CD4-positive, alpha-beta memory T cell (primary cell): ENCODE results near the gene TSGA10. TPM values are rescaled to one million over a fixed set of nuclear protein-coding genes. Genes with fewer than 3 reads are reported as not detected.
A peak's percentile ranks its signal among the peaks of the same experiment; 100 is the strongest.

Experiments used
- CTCF ChIA-PET: fragments of 350-600 bp; sonication (Branson Sonifier 250); formaldehyde crosslinking; loops from one replicate; lab custom pipeline; 2021; ENCODE audit warnings: inconsistent platforms; ENCODE audit not compliant: partially characterized antibody; lab: Charles Lee
- POLR2A ChIA-PET: fragments of 350-600 bp; sonication (Branson Sonifier 250); formaldehyde crosslinking; loops from one replicate; lab custom pipeline; 2021; ENCODE audit not compliant: partially characterized antibody; lab: Charles Lee
- DNase-seq, 5 donors: peaks; one replicate each; pipeline versions ENCODE4 v3.0.0 to v3.0.0-alpha.2; 2020 to 2022; ENCODE audit warnings: mixed read lengths in 1 of 5
- H3K27ac ChIP-seq: one replicate; pipeline ENCODE4 v1.7.0; 2013; ENCODE audit warnings: low read depth, low read length
- H3K27me3 ChIP-seq: 2 replicates; pipeline ENCODE4 v1.7.0; 2013; ENCODE audit warnings: mild to moderate bottlenecking, low read length, moderate library complexity; ENCODE audit not compliant: insufficient read depth
- H3K36me3 ChIP-seq: 2 replicates; pipeline ENCODE4 v1.7.0; 2013; ENCODE audit warnings: mild to moderate bottlenecking, low read length, moderate library complexity; ENCODE audit not compliant: insufficient read depth
- H3K4me1 ChIP-seq: 2 replicates; pipeline ENCODE4 v1.7.0; 2013; ENCODE audit warnings: mild to moderate bottlenecking, low read length, moderate library complexity; ENCODE audit not compliant: insufficient read depth
- H3K4me3 ChIP-seq, 2 donors: one replicate each; pipeline ENCODE4 v1.7.0; 2013; ENCODE audit warnings: low read length in 2 of 2, mild to moderate bottlenecking in 1 of 2
- H3K9me3 ChIP-seq, 2 donors: one replicate each; pipeline ENCODE4 v1.7.0; 2013; ENCODE audit warnings: low read length in 2 of 2, control low read depth in 1 of 2; ENCODE audit not compliant: control insufficient read depth in 1 of 2
- H3K27ac Mint-ChIP-seq, 7 donors: one replicate each; pipeline ENCODE4 v1.8.0; 2020 to 2021; ENCODE audit warnings: mixed read lengths in 7 of 7, mild to moderate bottlenecking in 6 of 7, inconsistent platforms in 3 of 7, moderate library complexity in 3 of 7
- H3K27me3 Mint-ChIP-seq, 2 donors: one replicate each; pipeline ENCODE4 v1.8.0; 2020 to 2021; ENCODE audit warnings: mixed read lengths in 2 of 2
- H3K36me3 Mint-ChIP-seq, 2 donors: one replicate each; pipeline ENCODE4 v1.8.0; 2020 to 2021; ENCODE audit warnings: mixed read lengths in 2 of 2, inconsistent platforms in 1 of 2, mild to moderate bottlenecking in 1 of 2
- H3K4me1 Mint-ChIP-seq, 4 donors: one replicate each; pipeline ENCODE4 v1.8.0; 2020 to 2021; ENCODE audit warnings: mixed read lengths in 4 of 4, mild to moderate bottlenecking in 1 of 4
- H3K4me3 Mint-ChIP-seq, 8 donors: one replicate each; pipeline ENCODE4 v1.8.0; 2020 to 2021; ENCODE audit warnings: mixed read lengths in 8 of 8, mild to moderate bottlenecking in 7 of 8, moderate library complexity in 6 of 8, inconsistent platforms in 3 of 8
- H3K9me3 Mint-ChIP-seq, 8 donors: one replicate each; pipeline ENCODE4 v1.8.0; 2020 to 2021; ENCODE audit warnings: mixed read lengths in 8 of 8, mild to moderate bottlenecking in 5 of 8, inconsistent platforms in 3 of 8, moderate library complexity in 1 of 8
- intact Hi-C: fragments of 100-400 bp; cut with micrococcal nuclease; formaldehyde crosslinking; loops from one replicate; pipeline ENCODE4 v1.15.1; 2023
- polyA plus RNA-seq, 2 donors: library from polyadenylated mRNA; unstranded; fragments of 300-500 nt; fragmentation: Illumina TruSeq; gene quantifications; one replicate each; pipeline ENCODE4 v1.2.3, GENCODE V29; 2021
- total RNA-seq, 2 experiments: library from RNA; stranded (reverse); gene quantifications; one replicate each; pipeline ENCODE4 v1.2.3, GENCODE V29; 2021

TSGA10 gene
- total and polyA plus RNA-seq, 4 experiments from 2014 or later = 17.0 to 22.6 (median 19.0) TPM

DNA sequence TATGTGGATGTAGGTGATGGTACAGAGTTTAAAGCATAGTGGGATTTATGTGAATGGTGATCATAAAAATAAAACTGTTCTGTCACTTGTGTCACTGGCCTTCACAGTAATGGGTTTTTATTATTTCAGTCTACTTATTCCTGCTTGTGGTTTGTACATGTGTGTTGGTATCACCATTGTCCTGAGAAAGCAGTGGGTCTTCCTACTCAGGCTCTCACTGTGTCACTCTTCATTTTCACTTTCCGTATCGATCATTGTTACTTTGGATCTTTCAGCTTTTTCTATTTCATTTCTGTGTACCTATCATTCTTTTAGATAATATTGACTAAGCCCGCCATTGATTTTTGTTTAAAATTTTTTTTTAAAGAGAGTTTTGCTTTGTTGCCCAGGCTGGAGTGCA lies 33.6 kb upstream of the TSGA10 start:
- no peak overlapping the region for H3K4me3 ChIP-seq
- H3K4me1 ChIP-seq = no peaks in the 10 kb centered on the region
- no peak for DNase-seq
- Mint-ChIP-seq H3K9me3 (no peaks in the 10 kb centered on the region), H3K36me3 (peaks cover 34 to 55% of the 10 kb centered on the region in 2 donors), H3K4me3 (no peak overlapping the region), H3K27ac (peak overlapping the region in 4 of 7 donors; percentile 2 to 48 (median 21)), H3K27me3 (no peaks in the 10 kb centered on the region), H3K4me1 (peaks cover 17 to 33% (median 25%) of the 10 kb centered on the region in 4 donors)
- intact Hi-C loops = no loop called here
- peaks cover 5% of the 10 kb centered on the region for H3K36me3 ChIP-seq
- H3K27me3 ChIP-seq = no peaks in the 10 kb centered on the region
- ChIA-PET CTCF (no interaction called here), POLR2A (no interaction called here)
- no peak overlapping the region for H3K27ac ChIP-seq
- no peaks in the 10 kb centered on the region for H3K9me3 ChIP-seq

DNA sequence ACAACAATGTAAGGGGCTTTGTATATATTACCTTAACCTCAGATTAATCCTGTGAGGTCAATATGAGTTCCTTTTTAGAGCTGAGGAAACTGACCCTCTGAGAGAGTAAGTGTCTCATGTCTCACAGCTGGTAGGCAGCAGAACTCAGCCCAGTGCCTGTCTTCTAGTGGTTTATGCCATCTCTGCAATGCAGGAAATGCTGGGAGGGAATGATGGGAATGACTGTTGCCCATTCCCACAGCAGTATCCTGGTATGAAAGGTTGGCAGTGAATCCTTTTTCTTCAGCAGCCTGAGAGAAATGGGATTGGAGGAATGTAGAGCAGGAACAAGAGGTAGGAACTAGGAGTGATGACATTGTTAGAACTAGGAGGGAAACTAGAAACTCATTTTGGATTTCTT lies 32.3 kb upstream of the TSGA10 start:
- H3K27ac Mint-ChIP-seq = peak overlapping the region in 3 of 7 donors; percentile 0 to 19 (median 4)
- Histone ChIP-seq H3K36me3 (peaks cover 2% of the 10 kb centered on the region), H3K27ac (no peak overlapping the region), H3K9me3 (no peaks in the 10 kb centered on the region), H3K27me3 (no peaks in the 10 kb centered on the region), H3K4me1 (peaks cover 13% of the 10 kb centered on the region), H3K4me3 (no peak overlapping the region)
- peaks cover 19 to 41% (median 29%) of the 10 kb centered on the region in 4 donors for H3K4me1 Mint-ChIP-seq
- no peaks in the 10 kb centered on the region for H3K27me3 Mint-ChIP-seq
- ChIA-PET POLR2A (no interaction called here), CTCF (no interaction called here)
- peaks cover 24 to 44% of the 10 kb centered on the region in 2 donors for H3K36me3 Mint-ChIP-seq
- H3K9me3 Mint-ChIP-seq = no peaks in the 10 kb centered on the region
- DNase-seq = no peak
- no peak overlapping the region for H3K4me3 Mint-ChIP-seq
- intact Hi-C loops = no loop called here

DNA sequence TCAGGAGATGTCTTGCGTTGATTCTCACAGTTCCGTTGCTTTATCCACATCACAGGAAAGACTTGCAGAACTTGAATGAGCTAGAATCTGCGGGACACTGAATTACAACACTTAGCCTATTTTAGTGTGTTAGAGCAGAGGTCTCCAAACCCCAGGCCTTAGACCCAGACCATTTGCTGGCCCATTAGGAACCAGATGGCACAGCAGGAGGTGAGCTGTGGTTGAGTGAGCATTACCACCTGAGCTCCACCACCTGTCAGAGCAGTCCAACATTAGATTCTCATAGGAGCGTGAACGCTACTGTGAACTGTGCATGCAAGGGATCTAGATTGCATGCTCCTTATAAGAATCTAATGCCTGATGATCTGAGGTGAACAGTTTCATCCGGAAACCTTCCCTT lies 30.1 kb upstream of the TSGA10 start:
- Mint-ChIP-seq H3K4me3 (no peak overlapping the region), H3K9me3 (no peaks in the 10 kb centered on the region), H3K4me1 (peaks cover 26 to 53% (median 41%) of the 10 kb centered on the region in 4 donors), H3K27me3 (no peaks in the 10 kb centered on the region), H3K27ac (no peak overlapping the region), H3K36me3 (peaks cover 9 to 35% of the 10 kb centered on the region in 2 donors)
- H3K27ac ChIP-seq = no peak overlapping the region
- no peaks in the 10 kb centered on the region for H3K27me3 ChIP-seq
- DNase-seq = no peak
- H3K4me1 ChIP-seq = peaks cover 27% of the 10 kb centered on the region
- ChIA-PET POLR2A (interaction anchor here (1.0 to 1.3 kb wide), 3 partner anchors 28 to 305 kb away, joined by 3 to 4 read pairs (median 4); partner anchors contain the start of genes LIPT1, REV1 and TSGA10), CTCF (interaction anchor here (0.8 kb wide), 1 partner anchor 152 kb away, joined by 3 read pairs; the partner anchor contains the start of gene EIF5B)
- no peaks in the 10 kb centered on the region for H3K9me3 ChIP-seq
- intact Hi-C loops = loop anchor here (5.0 kb wide), 1 partner anchor 98 kb away; no protein-coding TSS in a partner anchor
- no peaks in the 10 kb centered on the region for H3K36me3 ChIP-seq
- H3K4me3 ChIP-seq = no peak overlapping the region

DNA sequence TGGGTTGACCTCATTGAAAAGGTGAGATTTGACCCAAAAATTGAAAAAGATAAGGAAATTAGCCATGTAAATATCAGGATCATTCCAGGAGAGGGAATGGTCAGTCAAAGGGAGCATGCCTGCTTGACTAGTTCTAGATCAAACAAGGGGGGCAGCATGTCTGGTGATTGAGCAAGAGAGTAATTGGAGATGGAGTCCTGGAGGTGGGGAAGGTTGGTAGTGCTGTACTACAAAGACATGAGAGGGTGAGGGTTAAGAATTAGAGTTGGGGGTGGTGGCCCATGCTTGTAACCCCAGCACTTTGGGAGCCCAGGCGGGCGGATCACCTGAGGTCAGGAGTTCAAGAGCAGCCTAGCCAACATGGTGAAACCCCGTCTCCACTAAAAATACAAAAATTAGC lies 28.3 kb upstream of the TSGA10 start:
- Histone ChIP-seq H3K27ac (no peak overlapping the region), H3K4me1 (peaks cover 45% of the 10 kb centered on the region), H3K27me3 (no peaks in the 10 kb centered on the region), H3K4me3 (no peak overlapping the region), H3K9me3 (no peaks in the 10 kb centered on the region), H3K36me3 (peaks cover 3% of the 10 kb centered on the region)
- Mint-ChIP-seq H3K9me3 (no peaks in the 10 kb centered on the region), H3K4me3 (peak overlapping the region in 7 of 8 donors; percentile 3 to 77 (median 51)), H3K27me3 (no peaks in the 10 kb centered on the region), H3K27ac (peak overlapping the region in 6 of 7 donors; percentile 1 to 85 (median 58)), H3K36me3 (peaks cover 3 to 24% of the 10 kb centered on the region in 2 donors), H3K4me1 (peaks cover 34 to 66% (median 52%) of the 10 kb centered on the region in 4 donors)
- intact Hi-C loops = loop anchor here (5.0 kb wide), 1 partner anchor 96 kb away; no protein-coding TSS in a partner anchor
- DNase-seq = no peak
- POLR2A ChIA-PET = no interaction called here
- CTCF ChIA-PET = interaction anchor here (3.6 kb wide), 1 partner anchor 154 kb away, joined by 22 read pairs; the partner anchor contains the start of genes EIF5B and TXNDC9

DNA sequence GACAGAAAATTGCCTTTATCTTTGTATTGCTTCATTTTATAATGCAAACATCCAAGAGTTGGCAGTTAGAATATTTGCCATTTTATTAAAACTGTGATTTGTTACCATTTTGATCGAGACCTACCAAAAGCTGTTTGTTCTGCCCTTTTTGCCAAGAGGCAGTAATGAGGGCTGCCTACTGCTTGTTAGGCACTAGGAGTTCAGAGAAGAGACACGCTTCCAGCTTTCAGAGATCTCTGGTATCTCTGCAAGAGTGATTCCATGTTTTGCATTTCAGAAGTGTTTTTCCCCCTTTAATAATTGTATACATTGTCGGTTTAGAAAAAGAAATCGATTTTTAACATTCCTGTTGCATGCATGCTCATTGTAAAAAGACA lies 26.9 kb upstream of the TSGA10 start:
- H3K36me3 Mint-ChIP-seq = peaks cover 0 to 19% of the 10 kb centered on the region in 2 donors
- POLR2A ChIA-PET = interaction anchor here (2.5 to 3.1 kb wide), 3 partner anchors 13 to 40 kb away, joined by 16 to 40 read pairs (median 34); partner anchors contain the start of genes C2orf15, LIPT1 and TSGA10
- no peak for DNase-seq
- H3K9me3 Mint-ChIP-seq = no peaks in the 10 kb centered on the region
- no peaks in the 10 kb centered on the region for H3K27me3 ChIP-seq
- peak overlapping the region; percentile 98 to 100 (median 99) for H3K4me3 Mint-ChIP-seq
- H3K36me3 ChIP-seq = peaks cover 7% of the 10 kb centered on the region
- intact Hi-C loops = loop anchor here (1.0 to 5.0 kb wide), 5 partner anchors 26 to 309 kb away; partner anchors contain the start of genes C2orf15, REV1 and TXNDC9
- no peaks in the 10 kb centered on the region for H3K27me3 Mint-ChIP-seq
- H3K9me3 ChIP-seq = no peaks in the 10 kb centered on the region
- H3K4me3 ChIP-seq = peak overlapping the region; percentile 70 to 71
- peaks cover 57% of the 10 kb centered on the region for H3K4me1 ChIP-seq
- H3K27ac ChIP-seq = peak overlapping the region; percentile 91
- peaks cover 41 to 74% (median 59%) of the 10 kb centered on the region in 4 donors for H3K4me1 Mint-ChIP-seq
- peak overlapping the region; percentile 93 to 100 (median 99) for H3K27ac Mint-ChIP-seq
- CTCF ChIA-PET = interaction anchor here (1.3 to 3.6 kb wide), 2 partner anchors 100 to 155 kb away, joined by 3 to 22 read pairs; partner anchors contain the start of genes EIF5B and TXNDC9

DNA sequence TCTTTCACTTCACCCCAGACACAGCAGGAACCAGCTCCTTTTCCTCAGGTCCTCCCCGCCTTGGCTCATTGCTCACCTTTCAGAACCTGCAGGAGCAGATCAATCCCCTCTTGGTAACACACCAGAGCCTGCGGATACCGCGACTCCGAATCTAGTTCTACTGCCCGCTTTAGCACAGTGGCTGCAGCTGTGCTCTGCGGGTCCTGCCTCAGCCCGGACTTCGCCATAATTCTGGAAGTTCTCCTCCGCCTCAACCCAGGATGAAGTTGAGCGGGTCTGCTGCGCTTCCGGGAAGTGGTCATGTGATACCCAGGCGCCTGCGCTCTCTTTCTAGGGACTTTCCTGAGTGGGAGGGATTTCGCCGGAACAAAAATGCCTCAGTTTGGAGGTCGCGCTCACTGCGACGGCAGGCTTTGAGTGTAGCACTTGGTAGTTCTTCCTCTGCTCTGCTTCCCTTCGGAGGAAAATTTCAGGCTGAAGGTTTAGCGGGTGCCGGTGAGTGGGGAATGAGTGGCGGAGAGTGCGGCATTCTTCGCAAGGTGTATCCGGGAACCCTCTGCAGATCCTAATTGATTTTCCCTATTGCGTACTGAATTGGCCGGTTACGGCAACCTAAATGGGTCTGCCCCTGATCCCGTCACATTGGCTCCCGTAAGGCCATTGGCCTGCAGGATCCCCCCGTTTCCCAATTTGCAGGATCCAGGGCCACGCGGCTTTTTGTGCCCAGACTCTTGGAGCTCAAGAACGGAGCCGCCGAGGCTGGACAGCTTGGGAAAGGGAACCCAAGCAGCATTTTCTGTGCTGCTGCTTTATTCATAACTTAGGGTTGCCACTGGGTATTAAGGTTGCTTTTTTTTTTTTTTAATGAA lies 26.2 kb upstream of the TSGA10 start, which contains the start of the genes MITD1 and MRPL30:
MITD1 (minus strand) TSS at position 304 of the 869 bp plus-strand sequence; CDS start at position 227, 77 bp downstream.
MRPL30 (plus strand) TSS at position 430 of the 869 bp plus-strand sequence. CDS start 5,020 bp downstream, outside the sequence.
- no peaks in the 10 kb centered on the region for H3K27me3 Mint-ChIP-seq
- no peaks in the 10 kb centered on the region for H3K27me3 ChIP-seq
- H3K4me1 ChIP-seq = peaks cover 57% of the 10 kb centered on the region
- ChIA-PET POLR2A (interaction anchor here (0.7 to 3.1 kb wide), 9 partner anchors 13 to 298 kb away, joined by 3 to 40 read pairs (median 4); partner anchors contain the start of genes C2orf15, LIPT1, TSGA10 and TXNDC9), CTCF (interaction anchor here (0.9 to 3.6 kb wide), 11 partner anchors 12 to 343 kb away, joined by 3 to 22 read pairs (median 5); partner anchors contain the start of genes C2orf15, EIF5B, LIPT1 and TSGA10)
- H3K9me3 ChIP-seq = no peaks in the 10 kb centered on the region
- H3K9me3 Mint-ChIP-seq = no peaks in the 10 kb centered on the region
- H3K36me3 Mint-ChIP-seq = peaks cover 0 to 19% of the 10 kb centered on the region in 2 donors
- H3K4me3 ChIP-seq = peak within 1 kb of the TSS; percentile 70 to 71
- peak within 1 kb of the TSS; percentile 98 to 100 (median 99) for H3K4me3 Mint-ChIP-seq
- H3K36me3 ChIP-seq = peaks cover 7% of the 10 kb centered on the region
- peak within 1 kb of the TSS; percentile 93 to 100 (median 99) for H3K27ac Mint-ChIP-seq
- peak; percentile 91 to 93 (median 92) for DNase-seq
- peak within 1 kb of the TSS; percentile 91 for H3K27ac ChIP-seq
- intact Hi-C loops = loop anchor here (1.0 to 5.0 kb wide), 5 partner anchors 26 to 309 kb away; partner anchors contain the start of genes C2orf15, REV1 and TXNDC9
- H3K4me1 Mint-ChIP-seq = peaks cover 41 to 79% (median 60%) of the 10 kb centered on the region in 4 donors
